Measurements from ENCODE around the gene NOP10.

GRCh38 chr15:34311563-34311962 is 31.4 kb downstream of the NOP10 start:
- no peak for TF ChIP-seq SUZ12 (IDR thresholded peaks at IDR 0.05; ENCODE audit: extremely low read depth, insufficient read depth, insufficient read length)
- no peak for TF ChIP-seq ZNF274 (IDR thresholded peaks at IDR 0.05; ENCODE audit: low read depth, low read length)

Measured in NT2/D1 (cell line).